GM18507 (cell line): ENCODE data around the gene ZNF283.
A peak's percentile ranks its signal among the peaks of the same experiment; 100 is the strongest.

ENCODE experiments used
- DNase-seq: peaks from one replicate; pipeline ENCODE4 v3.0.0; 2011; ENCODE audit warnings: low read depth; ENCODE audit not compliant: insufficient read length; ENCODE audit errors: extremely low spot score
- FAIRE-seq: peaks from 2 replicates; lab custom pipeline; 2011; peaks lifted over from hg19 to GRCh38; lab: Jason Lieb, UNC

Gene ZNF283

GRCh38 chr19:43826787-43827754 lies at the start of gene ZNF283:
TSS of gene ZNF283 (plus strand) at chr19:43827321. CDS start at chr19:43833505, 6,184 bp downstream.
- DNase-seq (peak; percentile 65), FAIRE-seq (peak; percentile 91)

GRCh38 chr19:43778651-43779050 lies 48.5 kb upstream of the ZNF283 start:
- no peak for FAIRE-seq
- no peak for DNase-seq

GRCh38 chr19:43779147-43779819 lies 47.8 kb upstream of the ZNF283 start:
- DNase-seq (no peak), FAIRE-seq (no peak)

GRCh38 chr19:43779820-43780219 lies 47.3 kb upstream of the ZNF283 start:
- DNase-seq, result no peak
- peak; percentile 50 for FAIRE-seq

- DNase-seq, result no peak
- peak; percentile 64 for FAIRE-seq
Observed at GRCh38 chr19:43780706-43781525, 46.2 kb upstream of the ZNF283 start, which contains the start of gene KCNN4. TSS of gene KCNN4 (minus strand) at chr19:43780973. CDS start at chr19:43780861, 112 bp downstream.

DNA sequence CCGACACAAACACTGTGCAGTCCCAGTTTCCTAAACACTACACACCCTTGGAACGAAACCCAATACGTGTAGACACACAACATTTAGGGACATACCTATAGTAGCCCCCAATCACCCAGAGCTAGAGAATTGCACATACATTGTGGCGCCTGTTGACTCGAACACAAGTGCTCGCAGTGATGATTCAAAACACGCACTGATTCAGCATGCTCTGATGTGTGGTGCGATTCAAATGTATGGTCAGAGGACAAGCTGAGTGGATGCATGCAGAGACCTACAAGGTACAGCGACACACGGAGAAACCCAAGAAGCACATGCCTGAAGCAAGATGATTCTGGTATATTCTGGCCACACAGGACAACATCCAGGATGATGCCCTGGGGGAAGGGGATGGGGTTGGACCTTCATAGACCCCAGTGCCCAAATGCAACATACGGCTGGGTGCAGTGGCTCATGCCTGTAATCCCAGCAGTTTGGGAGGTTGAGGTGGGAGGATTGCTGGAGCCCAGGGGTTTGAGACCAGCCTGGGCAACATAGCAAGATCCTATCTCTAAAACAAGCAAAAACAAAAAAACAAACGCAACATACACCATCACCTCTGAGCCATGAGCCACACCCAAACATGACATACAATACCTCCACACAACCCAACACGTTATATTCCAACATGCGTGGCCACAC lies 45.4 kb upstream of the ZNF283 start:
- no peak for FAIRE-seq
- DNase-seq, result no peak

DNA sequence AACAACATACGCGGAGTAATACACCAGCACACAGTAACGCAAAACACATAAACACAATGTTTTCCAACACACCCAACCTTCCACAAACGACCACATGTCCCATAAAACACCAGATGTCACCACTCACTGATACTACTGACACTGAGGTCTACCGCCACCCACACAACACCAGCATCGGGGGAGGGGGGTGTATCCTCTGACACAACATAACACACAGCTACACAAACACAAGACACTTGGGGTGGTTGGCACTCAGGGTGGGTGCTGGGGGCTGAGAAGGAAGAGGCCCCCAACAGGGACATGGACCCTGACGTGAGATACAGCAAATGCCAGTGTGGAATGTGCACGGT lies 44.8 kb upstream of the ZNF283 start:
- no peak for FAIRE-seq
- no peak for DNase-seq

DNA sequence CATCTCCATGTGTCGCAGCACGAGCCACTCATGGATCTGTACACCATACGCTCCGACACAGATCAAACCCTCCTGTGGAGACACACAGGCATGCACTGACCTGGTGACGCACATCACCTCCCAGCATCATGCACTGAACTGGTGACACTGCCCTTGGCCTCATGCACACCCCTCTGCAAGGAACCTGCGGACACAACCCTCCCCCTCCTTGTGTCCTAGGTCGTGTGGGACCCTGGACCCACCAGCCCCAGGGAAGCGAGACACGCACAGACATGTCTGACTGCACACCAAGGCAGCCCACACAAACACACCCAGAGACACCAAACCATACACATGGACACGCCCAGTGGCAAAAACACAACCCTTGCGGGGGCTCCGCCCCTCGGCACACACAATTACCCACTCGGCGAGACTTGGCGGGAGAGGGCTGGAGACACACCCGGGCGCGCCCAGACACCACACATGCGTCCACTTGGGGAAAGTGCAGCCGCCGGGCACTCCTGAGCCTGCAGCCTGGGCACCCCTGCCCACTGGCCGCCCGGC lies 44.4 kb upstream of the ZNF283 start:
- FAIRE-seq, result no peak

DNA sequence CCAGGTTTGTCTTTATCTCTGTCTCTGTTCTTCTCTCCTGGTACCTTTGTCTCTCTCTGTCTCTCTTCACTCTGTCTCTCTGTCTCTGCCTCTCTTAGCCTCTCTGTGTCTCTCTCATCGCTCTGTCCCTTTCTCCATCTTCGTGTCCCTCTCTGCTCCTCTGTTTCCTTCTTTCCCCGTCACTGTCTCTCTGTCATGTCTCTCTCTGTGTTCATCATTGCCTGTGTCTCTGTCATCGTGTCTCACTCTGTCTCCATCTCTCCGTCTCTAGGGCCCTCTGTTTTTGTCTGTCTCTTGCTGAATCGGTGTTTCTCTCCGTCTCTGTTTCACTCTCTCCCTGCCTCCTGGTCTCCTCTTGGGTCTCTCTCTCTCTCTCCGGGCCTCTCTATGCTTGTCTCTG lies 43.5 kb upstream of the ZNF283 start:
- no peak for FAIRE-seq
- no peak for DNase-seq

More for the DNA sequence above, 44.4 kb upstream of the ZNF283 start:
- no peak for DNase-seq

GRCh38 chr19:43784241-43784980 lies 42.7 kb upstream of the ZNF283 start:
- DNase-seq (no peak), FAIRE-seq (peak; percentile 76)

DNA sequence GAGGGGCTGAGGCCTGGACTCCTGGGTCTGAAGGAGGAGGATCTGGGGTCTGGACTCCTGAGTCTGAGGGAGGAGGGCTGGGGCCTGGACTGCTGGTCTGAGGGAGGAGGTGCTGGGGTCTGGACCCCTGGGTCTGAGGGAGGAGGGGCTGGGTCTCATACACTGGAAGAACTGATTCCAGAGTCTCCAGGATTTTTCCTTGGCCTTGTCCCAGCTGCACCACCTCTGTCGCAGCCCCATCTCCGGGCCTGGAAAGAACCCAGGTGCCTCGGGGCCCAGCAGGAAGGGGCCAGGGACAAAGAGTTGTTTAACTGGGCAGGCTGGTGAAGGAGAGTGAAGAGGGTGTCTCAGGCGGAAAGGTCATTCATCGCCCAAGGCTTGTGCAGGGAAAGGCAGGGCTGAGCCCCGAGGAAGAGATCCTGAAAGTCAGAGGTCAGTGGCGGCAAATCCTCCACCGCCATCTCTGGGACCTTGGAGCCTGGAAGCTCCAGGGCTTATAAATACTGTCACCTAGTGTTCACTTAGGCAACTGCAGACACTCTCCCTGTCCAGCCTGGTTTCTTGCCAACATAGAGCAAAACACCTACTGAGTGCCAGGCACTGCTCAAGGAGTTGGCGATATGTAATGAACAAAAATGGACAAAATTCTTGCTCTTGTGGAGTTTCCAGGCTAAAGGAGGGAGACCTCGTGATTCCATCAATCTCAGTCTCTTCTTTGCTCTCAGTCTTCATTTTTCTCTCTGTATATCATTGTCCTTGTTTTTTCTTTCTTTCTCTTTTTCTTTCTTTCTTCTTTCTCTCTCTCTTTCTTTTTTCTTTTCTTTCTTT lies 41.9 kb upstream of the ZNF283 start:
- peak; percentile 66 for FAIRE-seq
- DNase-seq, result no peak

- FAIRE-seq, result no peak
- no peak for DNase-seq
Observed at GRCh38 chr19:43786665-43787064, 40.5 kb upstream of the ZNF283 start.

DNA sequence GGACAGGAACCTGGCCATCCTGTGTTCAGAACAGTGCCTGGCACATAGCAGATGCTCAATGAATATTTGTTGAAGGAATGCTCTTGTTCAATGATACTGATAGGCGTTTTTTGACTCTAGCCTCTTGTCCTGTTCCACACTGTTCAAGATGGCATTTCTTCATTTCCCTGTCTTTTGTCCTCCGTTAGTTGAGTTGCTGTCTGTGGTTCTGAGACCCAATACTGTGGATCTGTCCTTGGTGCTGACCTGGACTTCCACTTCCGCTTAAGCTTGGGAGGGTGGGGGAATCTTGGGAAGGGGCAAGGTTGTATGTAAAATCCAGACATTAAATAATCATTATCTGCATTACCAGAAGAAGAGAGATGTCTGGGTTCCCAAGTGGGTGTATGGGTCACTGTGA lies 38.1 kb upstream of the ZNF283 start:
- FAIRE-seq (peak; percentile 54), DNase-seq (no peak)

GRCh38 chr19:43790587-43790986 lies 36.5 kb upstream of the ZNF283 start:
- FAIRE-seq, result peak; percentile 64

DNA sequence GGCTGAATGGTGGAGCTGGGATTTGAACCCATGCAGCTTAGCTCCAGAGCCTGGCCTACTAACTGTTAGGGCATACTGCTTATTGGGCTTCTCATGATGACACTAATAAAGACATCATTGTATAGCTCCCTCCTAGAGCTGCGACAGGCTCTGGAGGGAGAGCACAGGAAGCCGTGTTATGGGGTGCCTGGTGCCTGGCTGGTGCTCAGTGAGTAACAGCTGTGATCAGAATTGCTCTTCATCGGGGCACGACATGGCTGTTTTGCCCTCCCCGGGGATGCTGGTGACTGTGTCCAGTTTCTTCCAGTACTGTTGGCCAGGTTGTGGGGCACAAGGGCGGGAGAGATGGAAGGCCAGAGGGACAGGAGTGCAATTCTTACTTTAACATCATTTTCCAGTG lies 30.0 kb upstream of the ZNF283 start:
- DNase-seq, result no peak
- no peak for FAIRE-seq

More at GRCh38 chr19:43790587-43790986, 36.5 kb upstream of the ZNF283 start:
- DNase-seq, result no peak

GRCh38 chr19:43797556-43797955 lies 29.6 kb upstream of the ZNF283 start:
- DNase-seq (no peak), FAIRE-seq (no peak)

DNA sequence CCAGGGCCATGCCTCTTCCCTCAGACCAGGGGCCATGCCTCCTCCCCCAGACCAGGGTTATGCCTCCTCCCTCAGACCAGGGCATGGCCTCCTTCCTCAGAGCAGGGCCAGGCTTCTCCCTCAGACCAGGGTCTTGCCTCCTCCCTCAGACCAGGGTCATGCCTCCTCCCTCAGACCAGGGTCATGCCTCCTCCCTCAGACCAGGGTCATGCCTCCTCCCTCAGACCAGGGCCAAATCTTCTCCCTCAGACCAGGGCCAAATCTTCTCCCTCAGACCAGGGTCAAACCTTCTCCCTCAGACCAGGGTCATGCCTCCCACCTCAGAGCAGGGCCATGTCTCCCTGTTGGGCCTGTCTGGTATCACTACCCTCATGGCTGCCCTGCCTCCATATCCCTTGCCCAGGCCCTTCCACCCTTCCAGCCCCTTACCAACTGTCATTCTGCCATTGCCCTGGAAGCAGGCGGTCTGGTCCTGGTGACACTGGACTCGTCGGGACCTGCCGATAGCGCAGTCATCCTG lies 29.0 kb upstream of the ZNF283 start:
- DNase-seq (no peak), FAIRE-seq (no peak)
